HG03196 (cell line): ENCODE measurements around the gene TAF8.
"Not testable (repeated sequence)": the region's sequence is repeated elsewhere in the genome, so short reads cannot be mapped to it uniquely, and the experiment has no call there.

Source experiments
- ATAC-seq: cut with Tn5 transposase; IDR thresholded peaks from one replicate; pipeline ENCODE4 v1.9.1; 2021; ENCODE audit not compliant: unreplicated experiment

Gene TAF8, protein sequence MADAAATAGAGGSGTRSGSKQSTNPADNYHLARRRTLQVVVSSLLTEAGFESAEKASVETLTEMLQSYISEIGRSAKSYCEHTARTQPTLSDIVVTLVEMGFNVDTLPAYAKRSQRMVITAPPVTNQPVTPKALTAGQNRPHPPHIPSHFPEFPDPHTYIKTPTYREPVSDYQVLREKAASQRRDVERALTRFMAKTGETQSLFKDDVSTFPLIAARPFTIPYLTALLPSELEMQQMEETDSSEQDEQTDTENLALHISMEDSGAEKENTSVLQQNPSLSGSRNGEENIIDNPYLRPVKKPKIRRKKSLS

DNA sequence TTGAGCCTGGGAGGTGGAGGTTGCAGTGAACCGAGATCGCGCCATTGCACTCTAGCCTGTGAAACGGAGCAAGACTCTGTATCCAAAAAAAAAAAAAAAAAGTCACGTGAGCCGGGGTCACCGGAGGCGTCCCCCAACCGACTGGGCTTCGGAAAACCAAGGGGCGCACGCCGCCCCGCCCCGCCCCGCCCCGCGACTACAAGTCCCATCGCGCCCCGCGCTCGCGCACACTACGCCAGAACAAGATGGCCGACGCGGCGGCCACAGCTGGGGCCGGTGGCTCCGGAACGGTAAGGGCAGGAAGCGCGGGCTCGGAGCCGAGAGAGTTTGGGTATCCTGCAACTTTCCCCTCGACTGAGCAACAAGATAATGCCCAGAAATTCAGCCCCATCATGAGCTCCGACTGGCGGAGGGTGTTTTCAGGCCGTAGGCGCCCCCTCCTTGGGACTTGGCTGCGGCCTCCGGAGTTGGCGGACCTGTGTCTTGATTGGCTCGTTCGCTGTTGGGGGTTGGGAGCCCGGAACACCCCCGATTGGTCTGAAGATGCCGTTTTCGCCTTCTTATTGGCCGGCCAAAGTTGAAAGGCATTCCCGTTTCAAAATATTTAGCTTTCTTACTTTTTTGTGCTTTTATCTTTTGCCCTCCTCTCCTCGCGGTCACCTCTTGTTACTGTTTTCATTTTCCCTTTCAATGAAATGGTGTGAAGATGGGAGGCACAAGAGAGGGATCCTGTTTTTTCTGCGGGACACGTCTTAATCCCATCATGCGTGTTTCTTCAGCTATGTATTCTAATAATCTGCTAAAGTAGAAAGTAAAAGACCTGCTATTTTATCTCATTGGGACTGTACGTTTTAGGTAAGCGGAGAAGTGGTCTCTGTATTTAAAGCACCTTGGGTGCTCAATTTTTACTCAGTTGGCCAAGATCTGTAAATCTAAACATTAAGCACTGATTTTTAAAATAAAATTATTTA, at the start of gene TAF8:
TSS of gene TAF8 (plus strand) at position 228 of the 971 bp plus-strand sequence. CDS start at position 246, 18 bp downstream.
- peak; percentile 73 for ATAC-seq

DNA sequence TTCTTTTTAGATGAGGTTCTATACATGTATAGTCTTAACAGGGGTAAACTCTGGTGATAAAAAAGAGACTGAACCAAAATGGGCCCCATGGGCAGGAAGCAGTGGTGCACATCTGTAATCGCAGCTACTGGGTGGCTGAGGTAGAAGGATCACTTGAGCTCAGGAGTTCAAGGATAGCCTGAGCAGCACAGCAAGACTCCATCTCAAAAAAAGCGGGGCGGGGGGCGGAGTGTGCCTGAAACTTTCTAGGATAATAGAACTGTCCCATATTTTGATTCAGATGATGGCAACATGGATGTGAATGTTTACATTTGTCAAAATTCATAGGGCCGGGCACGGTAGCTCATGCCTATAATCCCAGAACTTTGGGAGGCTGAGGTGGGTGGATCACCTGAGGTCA, 48.8 kb upstream of the TAF8 start:
- ATAC-seq: no peak

DNA sequence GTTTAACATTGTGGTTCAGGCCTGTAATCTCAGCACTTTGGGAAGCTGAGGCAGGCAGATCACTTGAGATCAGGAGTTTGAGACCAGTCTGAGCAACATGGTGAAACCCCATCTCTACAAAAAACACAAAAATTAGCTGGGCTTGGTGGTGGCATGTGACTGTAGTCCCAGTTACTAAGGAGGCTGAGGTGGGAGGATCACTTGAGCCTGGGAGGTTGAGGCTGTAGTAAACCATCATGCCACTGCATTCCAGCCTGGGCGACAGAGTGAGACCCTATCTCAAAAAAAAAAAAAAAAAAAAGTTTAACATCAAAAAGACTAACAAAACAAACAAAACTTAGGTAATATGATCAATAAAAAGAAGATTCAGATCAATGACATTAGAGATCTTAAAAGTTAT, 46.7 kb upstream of the TAF8 start:
- not testable (repeated sequence) for ATAC-seq

DNA sequence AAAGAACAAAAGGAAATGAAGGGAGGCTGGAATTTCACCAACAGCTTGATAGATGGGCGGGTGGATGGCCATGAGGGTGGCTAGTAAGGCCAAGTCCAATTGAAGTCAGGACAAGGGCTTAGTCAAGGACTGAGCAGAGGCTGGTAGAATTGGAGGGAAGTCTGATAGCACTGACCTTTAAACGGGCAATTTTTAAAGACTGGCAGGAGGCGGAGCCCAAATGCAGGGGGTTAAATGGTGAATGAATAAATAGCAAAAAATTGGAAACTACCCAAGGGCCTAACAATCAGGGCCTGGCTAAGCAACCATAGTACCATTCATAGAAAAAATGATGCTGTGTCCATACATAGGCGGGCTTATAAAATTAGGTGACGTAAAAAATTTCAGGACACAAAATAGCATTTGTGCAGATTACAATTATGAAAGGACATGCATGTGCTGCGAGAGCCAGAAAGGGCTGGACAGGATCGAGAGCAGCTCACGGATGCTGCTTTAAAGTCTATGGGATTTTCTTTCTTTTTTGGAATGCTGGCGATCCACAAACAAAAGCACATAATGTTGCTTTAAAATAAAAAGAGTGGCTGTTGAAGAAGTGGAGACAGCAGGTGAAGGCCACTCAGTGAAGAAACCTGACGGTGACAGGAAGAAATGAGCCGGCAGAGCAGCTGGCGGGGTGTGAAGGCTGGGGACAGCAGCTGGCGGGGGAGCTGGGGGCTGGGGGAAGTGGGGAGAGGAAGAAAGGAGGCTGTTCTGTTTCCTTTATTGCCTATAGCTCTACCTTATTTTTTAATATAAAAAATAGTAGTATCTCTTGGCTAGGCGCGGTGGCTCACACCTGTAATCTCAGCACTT, 42.8 kb upstream of the TAF8 start:
- ATAC-seq: no peak

DNA sequence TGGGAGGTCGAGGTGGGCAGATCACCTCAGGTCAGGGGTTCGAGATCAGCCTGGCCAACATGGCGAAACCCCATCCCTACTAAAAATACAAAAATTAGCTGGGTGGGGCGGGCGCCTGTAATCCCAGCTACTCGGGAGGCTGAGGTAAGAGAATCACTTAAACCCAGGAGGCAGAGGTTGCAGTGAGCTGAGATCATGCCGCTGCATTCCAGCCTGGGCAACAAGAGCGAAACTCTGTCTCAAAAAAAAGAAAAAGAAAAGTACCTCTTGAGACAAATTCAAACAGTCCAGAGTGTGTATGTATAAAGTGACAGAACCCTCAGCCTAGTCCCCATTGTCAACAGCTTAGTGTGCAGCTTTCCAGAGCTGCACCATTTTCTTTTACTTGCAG, 42.2 kb upstream of the TAF8 start:
- not testable (repeated sequence) for ATAC-seq

DNA sequence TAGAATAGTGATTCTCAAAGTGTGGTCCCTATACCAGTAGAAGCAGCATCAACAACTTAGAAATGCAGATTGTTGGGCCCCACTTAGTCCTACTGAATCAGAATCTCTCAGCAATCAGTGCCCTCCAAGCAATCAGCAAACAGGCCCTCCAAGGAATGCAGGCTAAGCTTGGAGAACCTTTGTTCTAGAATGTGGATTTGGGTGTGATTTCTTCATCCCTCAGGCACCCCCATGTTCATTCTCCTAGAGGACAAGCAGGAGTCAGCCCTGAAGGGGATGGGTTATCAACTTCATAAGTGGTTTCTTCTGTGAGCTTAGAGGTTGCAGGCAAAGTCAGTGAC, 40.5 kb upstream of the TAF8 start:
- ATAC-seq: no peak

DNA sequence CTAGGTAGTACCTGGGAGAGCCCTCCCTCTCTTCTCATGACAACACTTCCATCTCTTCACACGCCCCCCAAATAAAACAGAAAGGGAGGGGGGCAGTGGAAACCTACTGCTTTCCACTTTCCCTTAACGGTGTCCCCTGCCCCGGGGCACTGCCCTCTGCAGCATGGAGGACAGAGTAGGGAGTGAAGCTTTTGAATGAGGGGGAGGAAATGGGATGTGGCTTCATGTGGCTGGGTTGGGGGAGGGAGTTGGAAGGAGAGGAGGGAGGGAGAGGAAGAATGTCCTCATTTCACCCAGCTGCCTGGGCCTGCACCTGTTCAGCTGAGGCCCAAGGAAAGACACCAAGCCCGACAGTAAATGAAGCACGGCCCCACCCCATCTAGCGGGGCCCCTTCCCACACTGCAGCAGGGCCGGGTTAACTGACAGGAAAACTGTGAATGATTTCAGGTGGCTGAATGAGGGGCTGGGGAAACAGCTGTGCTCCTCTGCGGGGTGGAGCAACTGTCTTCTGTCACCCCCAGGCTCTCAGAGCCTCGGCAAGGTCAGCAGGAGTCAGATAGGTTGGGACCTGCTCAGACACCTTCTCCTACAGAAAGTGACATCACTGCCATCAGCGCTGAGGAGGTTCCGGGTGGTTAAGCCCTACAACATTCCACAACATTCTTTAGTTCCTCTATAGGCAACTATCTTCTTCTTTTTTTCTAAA, 40.0 kb upstream of the TAF8 start:
- no peak for ATAC-seq

DNA sequence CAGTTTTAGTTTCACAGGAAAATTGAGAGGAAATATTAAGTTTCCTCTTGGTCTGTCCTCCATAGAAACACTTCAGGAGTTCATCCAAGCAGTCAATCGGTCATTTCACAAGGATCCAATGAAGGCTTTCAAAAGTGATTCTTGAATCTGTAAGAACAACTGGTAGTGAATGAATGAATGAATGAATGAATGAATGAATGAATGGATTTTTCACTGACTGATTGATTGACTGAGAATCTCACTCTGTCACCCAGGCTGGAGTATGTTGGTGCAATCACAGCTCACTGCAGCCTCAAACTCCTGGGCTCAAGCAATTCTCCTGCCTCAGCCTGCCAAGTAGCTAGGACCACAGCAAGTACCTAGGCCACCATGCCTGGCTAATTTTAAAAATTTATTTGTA, 39.4 kb upstream of the TAF8 start:
- no peak for ATAC-seq

DNA sequence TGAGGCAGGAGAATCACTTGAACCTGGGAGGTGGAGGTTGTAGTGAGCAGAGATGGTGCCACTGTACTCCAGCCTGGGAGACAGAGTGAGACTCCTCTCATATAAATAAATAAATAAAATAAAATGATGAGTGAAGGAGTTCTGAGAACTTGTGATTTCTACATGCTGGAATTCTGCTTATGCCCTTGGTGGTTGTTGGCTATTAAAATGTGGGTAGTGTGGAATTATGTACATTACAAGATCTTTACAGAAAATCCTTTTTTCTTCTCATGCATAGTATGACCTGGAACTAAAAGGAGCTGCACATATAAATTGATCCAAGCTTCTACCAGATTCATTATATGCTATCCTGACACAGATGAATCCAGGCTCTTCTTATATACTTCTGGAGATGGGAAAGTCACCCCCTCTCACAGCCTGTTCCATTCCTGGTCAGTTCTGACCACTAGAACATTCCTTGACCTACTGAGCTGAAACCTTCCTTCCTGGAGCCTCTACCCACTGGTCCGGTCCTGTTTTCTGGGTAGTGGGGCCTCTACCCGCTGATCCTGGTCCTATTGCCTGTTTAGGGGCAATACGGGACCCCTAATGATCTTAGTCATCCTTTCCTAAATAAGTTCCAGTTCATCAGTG, 37.7 kb upstream of the TAF8 start:
- no peak for ATAC-seq

DNA sequence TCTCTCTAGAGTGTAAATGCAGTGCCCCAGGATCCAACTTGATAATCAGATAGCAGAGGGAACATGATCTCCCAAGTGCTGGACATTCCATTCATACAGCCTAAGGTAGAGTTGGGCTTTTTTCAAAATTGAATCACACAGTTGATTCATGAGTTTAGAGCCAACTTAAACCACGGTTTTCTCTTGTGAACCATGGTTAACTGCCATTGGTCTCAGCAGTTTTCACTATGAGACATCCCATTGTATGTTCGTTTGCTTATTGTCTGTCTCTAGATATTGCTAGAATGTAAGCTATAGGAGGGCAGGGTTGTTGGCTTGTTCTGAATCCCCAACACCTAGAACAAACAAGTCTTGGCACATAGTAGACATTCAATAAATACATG, 37.2 kb upstream of the TAF8 start:
- ATAC-seq: no peak

DNA sequence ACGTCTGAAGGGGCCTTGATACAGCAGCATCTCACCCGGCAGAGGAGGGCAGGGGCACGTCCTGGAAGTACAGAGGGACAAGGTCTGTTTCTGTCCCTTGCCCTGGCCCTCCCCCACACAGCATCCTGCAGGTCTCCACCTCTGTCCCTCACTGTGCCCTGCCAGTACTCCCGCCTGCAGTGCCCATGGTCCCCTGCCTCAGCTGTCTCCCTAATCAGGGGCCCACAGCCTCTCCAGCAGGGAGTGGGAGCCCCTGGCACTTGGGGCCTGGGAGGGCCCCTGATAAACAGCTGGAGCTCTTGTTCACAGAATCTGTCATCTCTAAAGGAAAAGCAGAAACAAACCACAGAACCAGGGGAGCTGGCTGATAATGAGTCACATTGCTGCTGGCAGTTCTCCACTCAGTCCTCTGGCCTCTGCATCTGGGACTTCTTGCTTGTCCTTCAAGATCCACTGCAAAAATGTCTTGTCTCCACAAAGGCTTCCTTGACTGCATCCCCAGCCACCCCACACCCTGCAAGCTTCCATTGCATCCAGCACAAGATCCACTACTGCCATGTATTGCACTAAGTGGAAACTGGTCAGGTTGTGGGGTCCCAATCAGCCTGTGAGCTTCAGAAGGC, 33.2 kb upstream of the TAF8 start:
- no peak for ATAC-seq

DNA sequence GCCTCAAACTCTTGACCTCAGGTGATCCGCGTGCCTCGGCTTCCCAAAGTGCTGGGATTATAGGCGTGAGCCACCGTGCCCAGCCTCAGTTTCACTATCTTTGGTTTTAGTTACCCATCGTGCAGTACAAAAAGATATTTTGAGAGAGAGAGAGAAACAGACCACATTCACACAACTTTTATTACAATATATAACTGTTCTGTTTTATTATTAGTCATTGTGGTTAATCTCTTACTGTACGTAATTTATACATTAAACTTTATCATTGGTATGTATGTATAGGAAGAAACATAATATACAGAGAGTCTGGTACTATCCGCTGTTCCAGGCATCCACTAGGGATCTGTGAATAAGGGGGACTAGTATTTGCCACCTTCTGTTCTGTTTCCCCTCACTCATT, 29.4 kb upstream of the TAF8 start:
- ATAC-seq: no peak

DNA sequence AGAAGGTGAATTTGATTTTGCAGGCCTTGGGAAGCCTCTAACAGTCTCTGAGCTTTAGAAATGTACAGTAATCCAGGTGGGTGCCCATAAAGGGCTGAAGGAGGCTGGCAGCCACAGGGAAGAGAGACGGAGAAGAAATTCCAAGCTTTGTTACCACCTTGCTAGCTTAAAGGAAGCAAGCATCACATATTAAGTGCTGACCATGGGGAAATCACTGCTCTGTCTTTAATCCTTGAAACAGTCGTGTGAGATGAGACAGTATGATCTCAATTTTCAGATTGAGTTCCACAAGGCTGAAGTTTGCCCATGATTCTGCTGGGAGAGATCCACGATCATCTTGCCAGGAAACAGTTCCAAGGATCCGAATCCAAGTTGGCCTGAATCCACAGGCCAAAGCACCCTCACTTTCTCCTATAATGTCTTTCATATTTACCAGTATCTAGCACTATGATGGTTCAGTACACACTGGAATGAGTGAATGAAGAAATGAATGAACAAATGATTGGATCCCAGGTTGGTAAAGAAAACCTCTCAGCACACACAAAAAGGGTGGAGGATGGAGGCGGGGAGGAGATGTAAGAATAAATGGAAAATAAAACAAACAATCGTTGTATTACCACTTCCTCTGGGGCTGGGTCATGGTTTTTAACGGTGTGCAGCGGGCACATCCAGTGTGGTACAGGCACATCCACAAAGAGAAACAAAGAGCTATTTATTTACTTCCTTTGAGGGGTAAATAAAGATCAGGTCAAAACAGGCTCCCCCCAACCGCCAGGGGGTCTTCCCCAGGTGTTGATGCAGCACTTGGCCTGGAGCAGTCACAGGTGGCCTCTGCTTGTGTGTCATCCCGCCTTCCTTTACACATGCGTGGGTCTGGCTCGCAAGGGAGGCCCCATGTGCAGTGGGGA, 28.2 kb upstream of the TAF8 start:
- ATAC-seq: no peak

DNA sequence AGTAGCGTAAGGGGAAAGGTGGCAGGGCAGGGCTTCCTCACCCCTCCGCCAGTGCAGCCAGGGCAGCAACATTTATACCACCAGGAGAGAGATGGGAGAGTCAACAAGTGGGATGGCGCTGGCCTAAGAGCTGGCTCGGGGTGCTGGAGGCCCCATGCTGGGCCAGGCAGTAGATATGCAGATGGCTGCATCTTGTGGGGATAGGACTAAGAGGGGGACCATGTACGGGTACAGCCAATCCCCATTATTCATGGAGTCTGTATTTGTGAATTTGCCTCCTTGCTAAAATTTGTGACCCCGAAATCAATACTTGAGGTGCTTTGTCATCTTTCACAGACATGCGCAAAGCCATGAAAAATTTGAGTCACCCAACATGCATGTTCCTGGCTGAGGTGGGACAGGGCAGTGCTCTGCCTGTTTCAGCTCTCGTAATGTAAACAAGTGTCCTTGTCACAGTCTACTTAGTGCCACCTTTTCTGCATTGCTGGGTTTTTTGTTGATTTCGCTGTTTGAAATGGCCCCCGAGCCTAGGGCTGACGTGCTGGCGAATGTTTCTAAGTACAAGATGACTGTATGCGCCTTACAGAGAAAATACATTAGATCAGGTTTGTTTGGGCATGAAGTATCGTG, 27.5 kb upstream of the TAF8 start:
- no peak for ATAC-seq

DNA sequence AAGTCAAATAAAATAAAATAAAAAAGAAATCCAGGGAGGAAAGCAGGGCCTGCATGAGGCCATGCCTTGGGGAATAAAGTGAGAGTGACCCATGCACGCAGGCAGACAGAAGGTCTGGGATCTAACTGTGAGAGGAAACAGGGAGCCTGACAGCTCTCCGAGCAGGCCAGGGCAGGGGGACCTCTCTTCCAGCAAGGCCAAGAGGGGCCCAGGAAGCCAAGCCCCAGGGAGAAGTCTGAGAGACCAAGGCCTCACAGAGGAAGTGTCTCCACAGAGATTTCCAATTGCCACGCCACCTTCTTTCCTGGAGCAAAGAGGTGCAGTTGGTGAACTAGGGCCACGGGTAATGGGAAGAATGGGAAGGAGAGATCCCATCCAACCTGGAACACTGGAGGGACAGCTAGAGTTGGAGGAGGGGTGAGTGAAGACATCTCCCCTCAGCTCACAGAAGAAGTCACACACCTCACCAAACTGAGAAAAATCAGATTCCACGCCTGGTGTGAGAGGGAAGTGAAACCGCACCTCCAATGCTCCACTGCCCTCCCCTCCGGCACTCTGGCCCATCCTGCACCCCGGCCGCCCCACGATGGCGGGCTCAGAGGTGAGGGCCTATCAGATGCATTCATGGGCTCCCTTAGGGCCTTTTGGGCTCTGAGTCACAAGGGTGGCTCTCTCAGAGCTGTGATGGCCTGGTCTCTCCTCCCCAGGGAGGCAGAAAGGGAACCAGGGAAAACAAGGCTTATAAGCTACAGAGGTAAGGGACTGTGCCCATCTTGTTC, 25.1 kb upstream of the TAF8 start:
- ATAC-seq: peak; percentile 70

DNA sequence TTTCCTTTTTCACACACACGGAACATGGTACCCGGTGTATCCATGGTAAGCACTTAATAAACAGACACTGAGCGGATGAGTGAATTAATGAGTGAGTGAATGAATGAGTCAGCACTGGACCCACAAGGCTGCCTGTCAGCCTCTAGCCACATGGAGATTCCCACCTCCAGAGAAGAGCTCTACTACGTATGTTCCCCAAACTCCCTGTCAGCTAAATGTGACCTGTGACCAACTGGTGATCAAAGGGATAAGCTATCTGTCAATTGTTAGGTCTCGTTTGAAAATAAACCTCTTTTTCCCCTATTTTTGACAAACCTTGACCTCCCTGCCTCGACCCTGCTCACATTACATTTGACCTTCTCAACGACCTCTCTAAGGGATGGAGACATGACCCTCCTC, 24.5 kb upstream of the TAF8 start:
- no peak for ATAC-seq

DNA sequence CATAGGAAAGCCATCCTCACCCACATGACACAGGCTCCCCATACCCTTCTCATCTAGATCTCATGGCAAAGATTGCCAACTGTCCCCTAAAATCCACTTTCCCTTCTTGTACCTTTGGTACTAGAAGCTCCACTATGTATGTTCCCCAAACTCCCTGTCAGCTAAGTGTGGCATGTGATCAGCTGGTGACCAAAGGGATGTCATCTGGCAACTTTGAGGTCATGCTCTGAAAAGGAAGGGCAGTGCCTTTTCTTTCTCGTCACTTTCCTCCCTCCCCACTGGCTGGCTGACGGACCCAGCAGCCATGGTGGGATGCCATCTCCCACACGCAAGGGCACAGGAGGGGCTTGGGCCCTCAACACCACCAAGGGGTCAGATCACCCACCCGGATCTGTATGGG, 23.8 kb upstream of the TAF8 start:
- ATAC-seq: no peak
